Esophagus muscularis mucosa (tissue), 4 donors: Measurements from ENCODE around the gene ABCA3. TPM values are rescaled to one million over a fixed set of nuclear protein-coding genes. Genes with fewer than 3 reads are reported as not detected.

Experiments
- DNase-seq: peaks from one replicate; pipeline ENCODE4 v3.0.0-alpha.2; 2017; ENCODE audit errors: extremely low spot score
- H3K27ac ChIP-seq, 4 donors: fragments of 200-600 bp; sonication (generic); replicated peaks in 1 of 4; 1 replicate in 3 of 4; 2 replicates in 1 of 4; pipeline ENCODE4 v1.5.1; 2016 to 2019; ENCODE audit warnings: mild to moderate bottlenecking in 1 of 4
- H3K27me3 ChIP-seq, 4 donors: fragments of 200-600 bp; sonication (generic); one replicate each; pipeline versions ENCODE4 v1.5.1 to v1.6.0; 2016 to 2019
- H3K36me3 ChIP-seq, 4 donors: fragments of 200-600 bp; sonication (generic); one replicate each; pipeline ENCODE4 v1.5.1; 2016 to 2019
- H3K4me1 ChIP-seq, 4 donors: fragments of 200-600 bp; sonication (generic); one replicate each; pipeline ENCODE4 v1.5.1; 2016 to 2019
- H3K4me3 ChIP-seq, 4 donors: fragments of 200-600 bp; sonication (generic); 1 replicate in 2 of 4; 2 replicates in 2 of 4; pipeline ENCODE4 v1.5.1; 2016 to 2019; ENCODE audit warnings: mild to moderate bottlenecking in 4 of 4, moderate library complexity in 1 of 4
- H3K9me3 ChIP-seq, 4 donors: fragments of 200-600 bp; sonication (generic); 1 replicate in 3 of 4; 2 replicates in 1 of 4; pipeline ENCODE4 v1.5.1; 2016 to 2019
- EP300 ChIP-seq: sonication (generic); formaldehyde crosslinking; IDR thresholded peaks from one replicate; pipeline ENCODE4 v1.6.1; 2017; ENCODE audit warnings: antibody characterized with exemption
- POLR2A ChIP-seq: fragments of 450-650 bp; IDR thresholded peaks from one replicate; pipeline ENCODE4 v1.6.1; 2017; ENCODE audit warnings: antibody characterized with exemption, moderate library complexity, mild to moderate bottlenecking, low read depth
- POLR2AphosphoS5 ChIP-seq, 2 donors: sonication (generic); formaldehyde crosslinking; IDR thresholded peaks; one replicate each; pipeline ENCODE4 v1.6.1; 2017; ENCODE audit warnings: antibody characterized with exemption in 2 of 2
- WGBS: methylation state at CpG from one replicate; pipeline ENCODE4 v1.1.5; 2018; 5-methylcytosine and 5-hydroxymethylcytosine counted together
- intact Hi-C: fragments of 100-400 bp; cut with DNase I; formaldehyde crosslinking; loops from one replicate; pipeline ENCODE4 v1.15.1; 2023
- total RNA-seq, 4 donors: library from RNA; depleted of rRNA; stranded (reverse); fragments of >200 nt; gene quantifications; one replicate each; pipeline versions ENCODE4 v1.1.0 to v1.2.1, GENCODE V29; 2016
- TF ChIP-seq, protein P1 (sequence below), 3 experiments: fragments of 200-600 bp in 2 of 3; fragments of 450-650 bp in 1 of 3; sonication (generic) in 2 of 3; IDR thresholded peaks; one replicate each; pipeline ENCODE4 v1.5.1; 2017 to 2019; ENCODE audit warnings: antibody characterized with exemption in 3 of 3, mild to moderate bottlenecking in 2 of 3, moderate library complexity in 1 of 3

The ABCA3 gene
- total RNA-seq, 4 donors from 2014 or later = 10.4 to 30.7 (median 18.1) TPM

DNA sequence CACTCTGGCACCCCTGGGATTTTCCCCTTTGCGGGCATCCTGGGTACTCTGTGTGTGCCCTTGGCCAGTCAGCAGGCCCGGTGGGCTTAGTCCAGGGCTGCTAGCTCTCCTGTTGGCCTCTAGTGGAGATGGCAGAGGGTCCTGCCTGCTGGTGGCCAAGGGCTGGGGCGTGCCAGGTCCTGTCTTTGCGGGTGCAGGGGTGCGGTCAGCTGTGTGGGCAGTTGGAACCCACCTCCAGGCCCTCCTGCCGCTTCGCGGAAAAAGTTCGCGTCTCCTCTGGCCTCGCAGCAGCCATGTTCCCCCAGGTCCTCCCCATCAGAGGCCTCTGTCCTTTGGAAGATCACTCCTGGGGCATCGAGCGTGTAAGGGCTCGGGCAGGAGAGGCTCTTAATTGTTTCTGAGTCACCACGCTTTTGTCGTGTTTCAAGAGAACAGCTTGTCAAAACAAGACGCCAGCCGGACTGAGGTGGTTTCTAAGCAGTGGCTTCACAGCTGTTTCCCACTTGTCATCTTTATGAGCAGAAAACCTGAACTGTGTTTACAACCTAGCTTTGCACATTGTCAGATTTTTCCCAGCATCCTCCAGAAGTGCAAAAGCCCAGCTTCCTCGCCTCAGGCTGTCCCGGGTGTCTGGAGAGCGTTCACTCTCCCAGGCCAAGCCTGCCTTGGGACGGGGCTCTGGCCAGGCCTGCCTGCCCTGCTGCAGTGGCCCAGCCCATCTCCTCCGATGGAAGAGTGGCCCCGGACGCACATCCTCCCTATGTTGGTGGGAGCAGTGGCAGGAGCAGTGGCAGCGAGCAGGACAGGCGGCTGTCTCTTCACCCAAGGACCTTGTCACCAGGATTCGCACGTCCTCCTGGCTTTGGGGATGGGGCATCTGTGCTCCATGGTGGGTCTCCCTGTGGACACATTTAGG lies 109.3 kb downstream of the ABCA3 start:
- no peak for DNase-seq
- intact Hi-C loops = no loop called here
- no peak overlapping the region for H3K27ac ChIP-seq
- peaks cover 69 to 95% (median 92%) of the 10 kb centered on the region in 4 donors for H3K36me3 ChIP-seq
- H3K27me3 ChIP-seq = peaks cover 0 to 46% (median 4%) of the 10 kb centered on the region in 4 donors
- H3K4me1 ChIP-seq = peaks cover 10 to 18% (median 17%) of the 10 kb centered on the region in 4 donors
- no peaks in the 10 kb centered on the region for H3K9me3 ChIP-seq
- no peak for TF ChIP-seq POLR2A
- TF ChIP-seq POLR2AphosphoS5 (IDR thresholded peaks at IDR 0.05) = no peak
- TF ChIP-seq, protein P1, sequence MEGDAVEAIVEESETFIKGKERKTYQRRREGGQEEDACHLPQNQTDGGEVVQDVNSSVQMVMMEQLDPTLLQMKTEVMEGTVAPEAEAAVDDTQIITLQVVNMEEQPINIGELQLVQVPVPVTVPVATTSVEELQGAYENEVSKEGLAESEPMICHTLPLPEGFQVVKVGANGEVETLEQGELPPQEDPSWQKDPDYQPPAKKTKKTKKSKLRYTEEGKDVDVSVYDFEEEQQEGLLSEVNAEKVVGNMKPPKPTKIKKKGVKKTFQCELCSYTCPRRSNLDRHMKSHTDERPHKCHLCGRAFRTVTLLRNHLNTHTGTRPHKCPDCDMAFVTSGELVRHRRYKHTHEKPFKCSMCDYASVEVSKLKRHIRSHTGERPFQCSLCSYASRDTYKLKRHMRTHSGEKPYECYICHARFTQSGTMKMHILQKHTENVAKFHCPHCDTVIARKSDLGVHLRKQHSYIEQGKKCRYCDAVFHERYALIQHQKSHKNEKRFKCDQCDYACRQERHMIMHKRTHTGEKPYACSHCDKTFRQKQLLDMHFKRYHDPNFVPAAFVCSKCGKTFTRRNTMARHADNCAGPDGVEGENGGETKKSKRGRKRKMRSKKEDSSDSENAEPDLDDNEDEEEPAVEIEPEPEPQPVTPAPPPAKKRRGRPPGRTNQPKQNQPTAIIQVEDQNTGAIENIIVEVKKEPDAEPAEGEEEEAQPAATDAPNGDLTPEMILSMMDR (IDR thresholded peaks at IDR 0.05) = no peak
- TF ChIP-seq EP300 = no peak
- WGBS = 84% methylated on average over 16 of the region's 29 CpGs
- H3K4me3 ChIP-seq = no peak overlapping the region

DNA sequence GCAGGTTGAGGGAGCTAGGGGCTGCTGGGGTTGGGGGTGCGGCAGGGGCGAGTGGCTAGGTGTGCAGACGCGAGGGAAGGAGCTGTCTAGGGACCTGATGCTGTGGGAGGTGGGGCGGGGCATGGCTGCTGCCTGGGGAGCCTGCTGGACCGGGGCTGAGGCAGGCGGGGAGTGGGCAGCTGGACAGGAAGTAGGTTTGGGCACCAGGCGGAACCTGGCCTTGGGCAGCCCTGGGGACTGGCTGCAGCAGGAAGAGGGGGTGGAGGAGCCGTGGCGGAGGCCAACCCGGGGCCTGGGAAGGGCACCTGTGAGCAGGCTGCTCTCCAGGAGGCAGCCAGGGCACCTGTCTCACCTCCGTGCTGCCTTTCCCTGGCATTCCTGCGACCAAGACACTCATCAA lies 110.2 kb downstream of the ABCA3 start:
- TF ChIP-seq POLR2AphosphoS5 (IDR thresholded peaks at IDR 0.05) (no peak), EP300 (no peak), POLR2A (no peak)
- TF ChIP-seq, protein P1 (IDR thresholded peaks at IDR 0.05) = no peak
- peaks cover 64 to 90% (median 88%) of the 10 kb centered on the region in 4 donors for H3K36me3 ChIP-seq
- intact Hi-C loops = no loop called here
- no peak overlapping the region for H3K27ac ChIP-seq
- H3K4me3 ChIP-seq = no peak overlapping the region
- no peaks in the 10 kb centered on the region for H3K9me3 ChIP-seq
- H3K27me3 ChIP-seq = peaks cover 0 to 37% (median 3%) of the 10 kb centered on the region in 4 donors
- WGBS = 92% methylated on average over 9 of the region's 13 CpGs
- no peak for DNase-seq
- peaks cover 13 to 20% (median 19%) of the 10 kb centered on the region in 4 donors for H3K4me1 ChIP-seq

DNA sequence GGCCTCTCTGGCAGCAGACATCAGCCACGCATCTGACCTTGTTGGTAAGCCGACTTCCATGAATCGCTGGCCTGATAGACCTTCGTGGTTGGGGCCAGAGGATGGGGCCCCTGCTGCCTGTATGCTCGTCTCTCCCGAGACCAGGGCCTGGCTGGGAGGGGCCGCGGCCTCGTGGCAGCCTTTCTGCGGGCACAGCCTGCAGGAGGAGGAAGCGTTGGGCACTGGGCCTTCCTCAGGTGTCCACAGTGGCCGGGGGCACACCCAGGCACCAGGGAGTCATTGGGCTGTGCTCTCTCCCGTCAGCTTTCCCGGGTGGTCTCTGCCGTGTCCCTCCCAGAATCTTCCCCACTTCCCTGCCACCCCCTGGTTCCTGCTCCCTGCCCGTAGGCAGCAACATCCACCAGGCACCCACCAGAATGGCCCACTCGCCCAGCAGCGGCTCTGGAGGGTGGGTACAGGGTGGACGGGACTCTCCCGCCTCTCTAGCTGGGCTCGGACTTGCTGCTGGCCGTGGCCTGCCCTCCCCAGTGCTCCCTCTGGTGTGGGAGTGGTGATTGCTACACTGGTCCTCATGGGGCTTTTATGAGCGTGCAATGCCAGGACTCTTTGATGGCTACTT lies 110.8 kb downstream of the ABCA3 start:
- Histone ChIP-seq H3K9me3 (no peaks in the 10 kb centered on the region), H3K27me3 (peaks cover 0 to 30% (median 3%) of the 10 kb centered on the region in 4 donors), H3K36me3 (peaks cover 58 to 83% (median 82%) of the 10 kb centered on the region in 4 donors), H3K4me3 (no peak overlapping the region), H3K4me1 (peaks cover 19 to 27% (median 25%) of the 10 kb centered on the region in 4 donors), H3K27ac (no peak overlapping the region)
- TF ChIP-seq POLR2A (no peak), EP300 (no peak), POLR2AphosphoS5 (IDR thresholded peaks at IDR 0.05) (no peak)
- TF ChIP-seq, protein P1 (IDR thresholded peaks at IDR 0.05) = no peak
- 84% methylated on average over 21 of the region's 23 CpGs for WGBS
- intact Hi-C loops = no loop called here
- DNase-seq = no peak

DNA sequence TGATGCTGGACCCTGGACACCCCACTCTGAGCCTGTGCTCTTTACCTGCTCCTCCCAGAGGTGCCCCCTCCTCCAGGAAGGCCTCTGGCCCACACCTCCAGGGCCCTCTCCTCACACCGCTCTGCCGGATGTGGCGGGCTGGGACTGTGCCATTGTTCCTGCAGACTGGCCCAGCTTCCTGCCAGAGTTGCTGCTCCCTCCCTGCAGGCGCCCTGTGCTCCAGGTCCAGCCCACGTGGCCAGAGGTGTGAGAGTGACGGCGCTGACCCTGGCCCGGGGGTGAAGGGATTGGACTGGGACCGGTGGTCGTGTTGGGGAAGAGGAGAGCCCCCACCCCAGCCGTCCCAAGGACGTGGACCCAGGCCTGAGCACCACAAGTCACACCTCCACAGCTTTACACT lies 111.4 kb downstream of the ABCA3 start:
- intact Hi-C loops = no loop called here
- no peak overlapping the region for H3K4me3 ChIP-seq
- H3K36me3 ChIP-seq = peaks cover 52 to 77% (median 75%) of the 10 kb centered on the region in 4 donors
- DNase-seq = no peak
- H3K27ac ChIP-seq = no peak overlapping the region
- peaks cover 0 to 24% (median 1%) of the 10 kb centered on the region in 4 donors for H3K27me3 ChIP-seq
- peaks cover 25 to 33% (median 32%) of the 10 kb centered on the region in 4 donors for H3K4me1 ChIP-seq
- TF ChIP-seq POLR2A (no peak), EP300 (no peak), POLR2AphosphoS5 (IDR thresholded peaks at IDR 0.05) (no peak)
- TF ChIP-seq, protein P1 (IDR thresholded peaks at IDR 0.05) = no peak
- WGBS = 90% methylated on average over 3 of the region's 12 CpGs
- H3K9me3 ChIP-seq = no peaks in the 10 kb centered on the region
